Lung microvascular endothelial cell (primary cell): Measurements from ENCODE around the gene SBF2. TPM values are rescaled to one million over a fixed set of nuclear protein-coding genes. Genes with fewer than 3 reads are reported as not detected.
"Not testable (repeated sequence)": the region's sequence is repeated elsewhere in the genome, so short reads cannot be mapped to it uniquely, and the experiment has no call there.

ENCODE experiments used
- DNase-seq, 2 donors: peaks; one replicate each; pipeline versions ENCODE4 v3.0.0 to v3.0.0-alpha.2; 2010; ENCODE audit warnings: low read depth in 2 of 2
- total RNA-seq: library from RNA; depleted of rRNA; stranded (reverse); fragments of >200 nt; gene quantifications from 2 replicates; pipeline ENCODE4 v1.2.1, GENCODE V29; 2014

SBF2 gene
- total RNA-seq, 1 donor from 2014 or later: 50.8 TPM

- DNase-seq: peak; percentile 79 to 85
These were observed 536.0 kb downstream of the SBF2 start for GRCh38 chr11:9757809-9758636.

- no peak for DNase-seq
These were observed 537.1 kb downstream of the SBF2 start for GRCh38 chr11:9756878-9757277.

GRCh38 chr11:9756461-9756860, 537.6 kb downstream of the SBF2 start:
- DNase-seq: no peak

- peak in 1 of 2 donors; percentile 82 for DNase-seq
These were observed 538.3 kb downstream of the SBF2 start for GRCh38 chr11:9755561-9756185.

GRCh38 chr11:9754010-9754471, 540.0 kb downstream of the SBF2 start:
- no peak for DNase-seq

- peak in 1 of 2 donors; percentile 64 for DNase-seq
These were observed 541.0 kb downstream of the SBF2 start for GRCh38 chr11:9753021-9753420.

GRCh38 chr11:9752091-9752490, 541.9 kb downstream of the SBF2 start:
- DNase-seq: no peak

- peak; percentile 46 to 59 for DNase-seq
These were observed 543.5 kb downstream of the SBF2 start for GRCh38 chr11:9750551-9750950.

- DNase-seq: peak; percentile 85 to 87
These were observed 545.6 kb downstream of the SBF2 start for GRCh38 chr11:9748361-9748970.

- no peak for DNase-seq
These were observed 546.2 kb downstream of the SBF2 start for GRCh38 chr11:9747828-9748227.

- DNase-seq: no peak
These were observed 546.8 kb downstream of the SBF2 start for GRCh38 chr11:9747229-9747628.

GRCh38 chr11:9745411-9746211, 548.4 kb downstream of the SBF2 start:
- no peak for DNase-seq

- not testable (repeated sequence) for DNase-seq
These were observed 550.5 kb downstream of the SBF2 start for GRCh38 chr11:9743512-9743911.

GRCh38 chr11:9741260-9741659, 552.8 kb downstream of the SBF2 start:
- DNase-seq: no peak

GRCh38 chr11:9740202-9740883, 553.7 kb downstream of the SBF2 start:
- no peak for DNase-seq

- no peak for DNase-seq
These were observed 554.7 kb downstream of the SBF2 start for GRCh38 chr11:9739123-9739900.

- no peak for DNase-seq
These were observed 555.3 kb downstream of the SBF2 start for GRCh38 chr11:9738707-9739106.

- peak in 1 of 2 donors; percentile 35 for DNase-seq
These were observed 555.9 kb downstream of the SBF2 start for GRCh38 chr11:9738116-9738515.

- DNase-seq: no peak
These were observed 557.7 kb downstream of the SBF2 start for GRCh38 chr11:9736365-9736764.

GRCh38 chr11:9735919-9736318, 558.1 kb downstream of the SBF2 start:
- no peak for DNase-seq
